ENCODE results near the gene EPHB2.

Gene EPHB2

DNA sequence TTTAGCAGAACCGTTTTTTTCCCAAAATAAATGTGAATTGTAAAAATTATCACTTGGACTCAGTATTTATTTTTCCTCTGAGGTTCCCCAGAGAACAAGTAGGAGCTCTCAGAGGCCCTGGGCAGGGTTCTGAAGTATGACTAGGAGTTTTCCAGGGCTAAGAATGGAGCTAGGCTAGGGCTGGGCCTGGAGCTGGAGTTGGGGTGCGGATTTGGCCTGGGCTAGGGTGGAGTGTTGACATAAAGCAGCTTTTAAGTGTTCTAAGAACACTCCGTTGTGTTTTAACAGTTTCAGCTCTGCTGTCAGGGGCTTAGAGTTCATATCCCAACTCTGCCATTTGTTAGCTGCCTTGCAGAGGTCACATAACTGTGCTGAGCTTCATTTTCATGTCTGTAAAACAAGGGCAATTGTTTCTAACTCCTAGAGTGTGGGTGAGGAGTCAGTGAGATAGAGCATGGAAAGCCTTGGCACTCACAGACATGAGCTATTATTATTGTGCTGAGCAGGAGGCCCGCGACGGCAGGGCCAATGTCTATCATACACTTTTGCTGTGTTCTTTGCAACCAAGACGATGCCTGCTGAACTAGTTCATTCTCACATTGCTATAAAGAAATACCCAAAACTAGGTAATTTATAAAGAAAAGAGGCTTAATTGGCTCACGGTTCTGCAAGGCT lies 210.9 kb downstream of the EPHB2 start:
- Histone ChIP-seq H3K27ac (no peak overlapping the region), H3K36me3 (no peaks in the 10 kb centered on the region), H3K27me3 (ENCODE audit: insufficient read depth, low read depth, severe bottlenecking) (no peaks in the 10 kb centered on the region), H3K4me3 (ENCODE audit: low read depth, low read length) (no peak overlapping the region), H3K9me3 (ENCODE audit: severe bottlenecking) (no peaks in the 10 kb centered on the region)
- TF ChIP-seq, protein P1, sequence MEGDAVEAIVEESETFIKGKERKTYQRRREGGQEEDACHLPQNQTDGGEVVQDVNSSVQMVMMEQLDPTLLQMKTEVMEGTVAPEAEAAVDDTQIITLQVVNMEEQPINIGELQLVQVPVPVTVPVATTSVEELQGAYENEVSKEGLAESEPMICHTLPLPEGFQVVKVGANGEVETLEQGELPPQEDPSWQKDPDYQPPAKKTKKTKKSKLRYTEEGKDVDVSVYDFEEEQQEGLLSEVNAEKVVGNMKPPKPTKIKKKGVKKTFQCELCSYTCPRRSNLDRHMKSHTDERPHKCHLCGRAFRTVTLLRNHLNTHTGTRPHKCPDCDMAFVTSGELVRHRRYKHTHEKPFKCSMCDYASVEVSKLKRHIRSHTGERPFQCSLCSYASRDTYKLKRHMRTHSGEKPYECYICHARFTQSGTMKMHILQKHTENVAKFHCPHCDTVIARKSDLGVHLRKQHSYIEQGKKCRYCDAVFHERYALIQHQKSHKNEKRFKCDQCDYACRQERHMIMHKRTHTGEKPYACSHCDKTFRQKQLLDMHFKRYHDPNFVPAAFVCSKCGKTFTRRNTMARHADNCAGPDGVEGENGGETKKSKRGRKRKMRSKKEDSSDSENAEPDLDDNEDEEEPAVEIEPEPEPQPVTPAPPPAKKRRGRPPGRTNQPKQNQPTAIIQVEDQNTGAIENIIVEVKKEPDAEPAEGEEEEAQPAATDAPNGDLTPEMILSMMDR (IDR thresholded peaks at IDR 0.05; ENCODE audit: low read depth, low read length): no peak
- DNase-seq: no peak

DNA sequence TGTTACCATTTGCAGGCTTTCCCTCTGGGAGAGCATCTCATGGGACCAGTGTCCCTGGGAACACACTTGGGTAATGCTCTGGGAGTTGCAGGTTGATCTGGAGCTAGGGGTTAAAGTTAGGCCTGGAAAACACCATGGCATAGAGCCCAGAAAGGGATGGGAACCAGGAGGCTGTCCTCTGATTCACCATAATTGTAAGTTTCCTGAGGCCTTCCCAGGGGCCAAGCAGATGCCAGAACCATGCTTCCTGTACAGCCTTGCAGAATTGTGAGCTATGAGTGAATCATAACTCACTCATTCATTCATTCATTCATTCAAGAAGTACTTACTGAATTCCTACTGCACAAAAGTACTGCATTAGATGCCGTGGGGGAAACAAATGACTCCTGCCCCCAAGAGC lies 212.0 kb downstream of the EPHB2 start:
- no peak overlapping the region for H3K4me3 ChIP-seq (ENCODE audit: low read depth, low read length)
- H3K9me3 ChIP-seq (ENCODE audit: severe bottlenecking): no peaks in the 10 kb centered on the region
- TF ChIP-seq, protein P1 (IDR thresholded peaks at IDR 0.05; ENCODE audit: low read depth, low read length): no peak
- H3K27ac ChIP-seq: no peak overlapping the region
- no peaks in the 10 kb centered on the region for H3K27me3 ChIP-seq (ENCODE audit: insufficient read depth, low read depth, severe bottlenecking)
- H3K36me3 ChIP-seq: no peaks in the 10 kb centered on the region
- no peak for DNase-seq

DNA sequence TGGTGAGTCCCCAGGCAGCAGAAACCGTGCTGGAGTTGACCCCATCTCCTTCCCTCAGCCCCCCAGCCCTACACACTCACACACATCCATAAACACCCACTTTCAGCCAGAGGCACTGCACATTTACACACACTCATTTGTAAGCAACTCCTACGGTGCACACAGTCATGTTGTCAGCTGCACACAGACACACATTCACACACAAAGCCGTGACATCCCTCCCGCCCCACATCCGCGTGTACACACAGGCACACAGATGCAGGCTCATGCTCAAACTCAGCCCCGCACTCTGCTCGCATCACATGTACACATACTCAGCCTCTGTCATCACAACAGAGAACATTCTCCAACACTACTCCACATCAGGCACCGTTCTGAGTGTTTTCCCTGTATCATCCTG lies 214.5 kb downstream of the EPHB2 start:
- H3K4me3 ChIP-seq (ENCODE audit: low read depth, low read length): no peak overlapping the region
- no peaks in the 10 kb centered on the region for H3K36me3 ChIP-seq
- no peaks in the 10 kb centered on the region for H3K9me3 ChIP-seq (ENCODE audit: severe bottlenecking)
- H3K27ac ChIP-seq: no peak overlapping the region
- DNase-seq: no peak
- TF ChIP-seq, protein P1 (IDR thresholded peaks at IDR 0.05; ENCODE audit: low read depth, low read length): no peak
- H3K27me3 ChIP-seq (ENCODE audit: insufficient read depth, low read depth, severe bottlenecking): no peaks in the 10 kb centered on the region

DNA sequence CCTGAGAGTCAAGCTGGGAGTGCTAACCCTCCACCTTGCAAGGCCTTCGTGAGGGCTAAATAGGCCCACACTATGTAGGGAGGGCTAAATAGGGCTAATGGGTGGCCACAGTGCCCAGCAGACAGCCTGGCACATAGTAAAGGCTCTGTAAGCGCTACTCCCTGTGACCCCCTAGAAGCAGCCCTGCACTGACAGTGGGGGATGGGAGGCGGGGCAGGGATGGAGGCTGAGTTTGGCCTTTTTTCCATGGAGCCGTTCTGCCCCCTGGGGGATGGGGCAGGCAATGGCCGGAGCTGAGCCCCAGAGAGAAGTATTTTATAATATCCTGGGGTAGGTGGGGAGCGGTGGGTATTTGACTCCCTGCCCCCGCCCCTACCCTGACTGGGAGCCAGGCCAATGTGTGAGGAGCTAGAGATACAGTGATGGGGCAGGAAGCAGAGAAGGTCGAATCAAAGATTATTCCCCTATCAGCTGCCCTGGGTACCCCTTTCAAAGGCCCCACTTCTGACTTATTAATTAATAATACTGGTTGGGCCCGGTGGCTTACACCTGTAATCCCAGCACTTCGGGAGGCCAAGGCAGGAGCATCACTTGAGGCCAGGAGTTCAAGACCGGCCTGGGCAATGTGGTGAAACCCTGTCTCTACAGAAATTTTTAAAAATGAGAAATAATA lies 219.7 kb downstream of the EPHB2 start:
- H3K36me3 ChIP-seq: no peaks in the 10 kb centered on the region
- peaks cover under 1% of the 10 kb centered on the region for H3K9me3 ChIP-seq (ENCODE audit: severe bottlenecking)
- no peaks in the 10 kb centered on the region for H3K27me3 ChIP-seq (ENCODE audit: insufficient read depth, low read depth, severe bottlenecking)

DNA sequence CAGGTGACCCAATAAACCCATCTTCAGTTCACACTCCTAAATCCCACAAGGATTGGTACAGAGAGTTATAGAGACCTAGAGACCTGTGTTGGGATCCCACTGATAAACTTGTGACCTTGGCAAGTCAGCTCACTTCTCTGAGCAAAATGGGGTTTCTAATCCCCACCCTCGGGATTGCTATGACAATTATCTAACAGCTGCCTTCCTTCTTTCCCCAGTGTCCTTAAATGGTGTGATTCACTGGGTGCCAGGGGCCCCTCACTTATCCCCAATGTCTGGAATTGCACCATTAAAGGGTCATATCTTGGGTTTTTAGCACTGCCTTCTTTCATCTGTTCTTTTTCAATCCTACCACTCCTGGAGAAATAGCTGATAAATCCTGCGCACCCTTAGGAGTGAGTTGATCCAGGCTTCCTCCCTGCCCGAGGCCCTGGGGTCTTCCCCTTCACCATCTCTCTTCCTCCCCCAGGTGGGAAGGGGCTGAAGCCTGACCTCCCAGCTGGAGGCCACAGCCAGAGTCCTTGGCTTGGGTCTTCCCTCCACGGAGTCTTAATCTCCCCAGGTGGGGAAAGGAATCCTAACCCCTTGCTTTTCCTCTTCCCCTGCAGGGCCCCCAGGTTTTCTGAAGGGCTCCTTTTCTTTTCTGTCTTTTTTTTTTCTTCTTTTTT lies 222.3 kb downstream of the EPHB2 start:
- Histone ChIP-seq H3K36me3 (no peaks in the 10 kb centered on the region), H3K4me3 (ENCODE audit: low read depth, low read length) (no peak overlapping the region), H3K9me3 (ENCODE audit: severe bottlenecking) (peaks cover 2% of the 10 kb centered on the region), H3K27me3 (ENCODE audit: insufficient read depth, low read depth, severe bottlenecking) (no peaks in the 10 kb centered on the region), H3K27ac (no peak overlapping the region)
- no peak for DNase-seq
- TF ChIP-seq, protein P1 (IDR thresholded peaks at IDR 0.05; ENCODE audit: low read depth, low read length): no peak

More for the DNA sequence above, 219.7 kb downstream of the EPHB2 start:
- H3K27ac ChIP-seq: no peak overlapping the region
- H3K4me3 ChIP-seq (ENCODE audit: low read depth, low read length): no peak overlapping the region
- peak; percentile 84 for DNase-seq
- TF ChIP-seq, protein P1 (IDR thresholded peaks at IDR 0.05; ENCODE audit: low read depth, low read length): peak; percentile 80
